ENCODE data around the gene PPARGC1A.

PPARGC1A gene

DNA sequence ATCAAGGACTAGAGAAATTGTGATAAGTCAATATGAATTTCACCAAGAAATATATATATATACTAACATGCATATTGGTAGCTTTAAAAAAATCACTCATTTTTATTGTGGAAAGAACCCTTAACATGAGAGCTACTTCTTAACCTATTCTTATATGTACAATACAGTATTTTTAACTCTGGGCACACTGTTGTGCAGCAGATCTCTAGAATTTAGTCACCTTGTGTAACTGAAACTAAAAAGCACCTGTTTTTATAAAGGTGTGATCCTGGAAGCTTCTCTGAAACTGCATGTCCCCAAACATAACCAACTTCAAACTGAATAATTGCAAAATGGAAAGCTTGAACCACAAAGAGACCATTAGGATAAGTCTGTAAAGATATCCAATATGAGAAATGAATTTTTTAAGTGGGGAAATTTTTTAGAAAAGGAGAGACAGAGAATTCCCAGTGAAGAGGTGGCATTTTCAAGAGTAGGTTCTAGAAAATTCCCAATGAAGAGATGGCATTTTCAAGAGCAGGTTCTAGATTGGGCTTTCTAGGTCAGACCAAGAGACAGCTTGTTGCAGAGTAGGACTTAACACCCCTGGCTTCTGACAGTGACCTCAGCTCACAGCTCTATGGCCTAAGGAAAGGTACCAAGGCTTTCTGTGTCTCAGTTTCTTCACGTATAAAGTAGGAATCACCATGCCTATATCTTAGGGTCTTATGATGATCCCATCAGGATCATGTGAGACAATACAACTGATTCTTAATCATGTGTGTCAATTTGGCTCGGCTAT, 22.0 kb upstream of the PPARGC1A start:
- no peak for DNase-seq (ENCODE audit: low read depth in 2 of 2)

DNA sequence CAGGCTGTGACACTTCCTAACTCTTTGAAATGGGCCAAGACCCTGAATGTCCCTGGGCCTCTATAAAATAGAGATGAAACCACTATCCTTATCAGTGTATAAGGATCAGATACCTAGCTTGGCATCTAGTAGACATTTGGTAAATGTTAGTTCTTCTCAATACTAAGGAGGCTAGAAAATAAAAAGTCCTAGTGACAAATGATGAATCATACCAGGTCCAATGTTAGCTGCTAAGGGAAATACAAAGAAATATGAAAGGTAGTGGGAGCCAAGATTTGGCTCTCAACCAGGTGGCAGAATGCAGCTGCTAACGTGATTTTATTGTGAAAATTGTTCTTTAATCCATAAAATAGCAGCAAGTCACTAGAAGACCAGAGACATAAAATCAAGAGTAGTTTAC, 19.8 kb upstream of the PPARGC1A start:
- no peak for DNase-seq (ENCODE audit: low read depth in 2 of 2)

DNA sequence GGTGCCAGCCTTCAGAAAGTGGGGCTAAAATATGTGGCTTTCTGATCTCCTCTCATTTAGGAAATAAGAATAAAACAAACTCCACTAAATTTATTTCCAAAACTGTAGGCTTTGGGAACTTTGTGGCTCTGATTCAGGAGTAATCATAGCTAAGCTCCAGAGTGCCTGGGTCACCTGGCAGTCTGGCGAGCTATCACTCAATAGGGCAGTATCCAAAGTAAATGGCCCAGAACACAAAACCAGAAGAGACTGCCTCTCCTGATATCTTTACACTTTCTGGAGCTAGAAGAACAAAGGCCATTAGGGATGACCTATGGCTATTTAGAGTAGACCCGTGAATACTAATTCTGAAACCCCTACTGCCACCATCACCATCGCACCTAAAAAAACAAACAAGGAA, 17.0 kb upstream of the PPARGC1A start:
- no peak for DNase-seq (ENCODE audit: low read depth in 2 of 2)

DNA sequence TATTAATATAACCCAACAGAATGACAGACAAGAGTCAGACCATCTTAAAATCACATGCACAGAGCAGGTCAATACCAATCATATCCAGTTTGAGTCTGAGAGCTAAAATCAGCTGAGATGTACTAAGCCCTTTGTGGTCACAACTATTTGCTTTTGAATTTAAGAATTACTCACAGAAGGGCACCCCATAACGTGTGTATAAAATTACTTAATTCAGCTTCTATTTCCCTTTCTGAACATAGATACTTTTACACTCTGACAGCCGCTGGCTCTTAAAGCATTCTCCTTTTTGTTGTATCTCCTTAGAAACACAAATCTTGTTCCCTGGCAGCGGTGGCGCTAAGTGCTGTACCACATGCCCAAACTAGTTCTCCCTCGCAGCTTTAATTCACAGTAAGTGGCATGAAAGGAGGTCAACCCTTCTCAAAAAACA, 14.8 kb upstream of the PPARGC1A start:
- DNase-seq (ENCODE audit: low read depth in 2 of 2) = no peak

DNA sequence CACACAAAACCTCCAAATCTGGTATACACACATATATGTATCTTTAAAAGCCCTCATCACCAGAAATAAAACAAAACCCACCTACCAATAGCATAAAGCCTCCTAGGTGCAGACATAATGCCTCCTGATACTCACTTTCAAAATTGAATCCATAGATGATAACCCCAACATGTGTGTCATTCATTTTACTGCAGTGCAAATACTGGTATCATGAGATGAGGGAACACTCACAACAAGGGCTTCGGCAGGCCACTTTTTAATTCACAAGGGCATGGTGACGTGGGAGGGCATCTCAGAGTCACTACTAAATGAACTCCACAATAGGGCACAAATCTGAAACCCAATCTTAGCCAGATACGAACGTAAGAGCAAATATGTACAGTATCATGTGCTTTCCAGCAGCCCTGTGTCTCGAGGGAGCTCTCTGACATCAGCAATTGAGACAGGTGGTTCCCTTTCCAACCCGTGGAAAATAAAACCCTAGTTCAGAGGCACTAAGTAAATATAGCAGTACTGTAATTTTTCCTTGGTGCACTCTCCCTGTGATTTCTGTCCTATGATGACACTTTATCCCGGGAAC, 14.1 kb upstream of the PPARGC1A start:
- DNase-seq (ENCODE audit: low read depth in 2 of 2) = no peak

DNA sequence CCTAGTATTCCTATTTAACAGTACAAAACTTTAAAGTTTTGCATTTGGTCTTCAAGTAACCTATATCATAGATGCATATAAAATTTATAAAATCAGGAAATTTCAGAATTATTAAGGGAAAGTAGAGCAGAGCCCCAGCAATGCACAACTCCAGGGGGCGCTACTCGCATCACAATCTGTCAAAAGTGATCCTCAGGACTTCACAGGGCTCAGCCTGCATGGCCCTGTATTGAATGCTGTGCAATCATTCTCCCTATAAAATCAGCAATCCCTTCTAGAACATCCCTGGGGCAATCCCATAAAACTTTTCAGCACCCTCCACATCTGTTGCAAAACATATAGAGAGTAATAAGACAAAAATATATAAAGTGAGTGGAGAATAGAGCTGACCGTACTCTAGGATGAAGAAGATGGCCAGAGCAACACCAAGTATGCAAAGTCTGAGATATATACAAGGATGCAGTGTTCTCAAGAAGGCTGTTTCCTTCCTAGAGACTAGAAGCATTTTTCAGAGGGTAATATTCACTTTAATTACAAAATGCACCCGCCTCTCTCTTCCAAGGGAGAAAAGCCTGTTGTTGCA, 12.5 kb upstream of the PPARGC1A start:
- no peak for DNase-seq (ENCODE audit: low read depth in 2 of 2)

DNA sequence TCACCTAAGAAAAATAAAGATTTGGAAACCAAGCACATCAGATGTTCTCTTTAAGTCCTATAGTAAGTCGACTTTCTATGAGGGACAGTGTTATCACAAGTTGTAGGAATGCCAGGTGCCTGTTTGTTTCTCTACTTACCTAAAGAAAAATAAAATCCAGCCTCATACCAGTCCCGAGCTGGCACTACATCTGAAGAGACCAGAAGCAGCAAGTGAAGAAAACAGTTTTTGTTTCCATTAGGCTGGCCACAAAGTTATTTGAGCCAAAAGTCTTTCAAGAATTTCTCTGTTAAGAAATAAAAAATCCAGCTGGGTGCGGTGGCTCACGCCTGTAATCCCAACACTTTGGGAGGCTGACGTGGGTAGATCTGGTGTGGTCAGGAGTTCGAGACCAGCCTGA, 10.8 kb upstream of the PPARGC1A start:
- DNase-seq (ENCODE audit: low read depth in 2 of 2) = no peak

DNA sequence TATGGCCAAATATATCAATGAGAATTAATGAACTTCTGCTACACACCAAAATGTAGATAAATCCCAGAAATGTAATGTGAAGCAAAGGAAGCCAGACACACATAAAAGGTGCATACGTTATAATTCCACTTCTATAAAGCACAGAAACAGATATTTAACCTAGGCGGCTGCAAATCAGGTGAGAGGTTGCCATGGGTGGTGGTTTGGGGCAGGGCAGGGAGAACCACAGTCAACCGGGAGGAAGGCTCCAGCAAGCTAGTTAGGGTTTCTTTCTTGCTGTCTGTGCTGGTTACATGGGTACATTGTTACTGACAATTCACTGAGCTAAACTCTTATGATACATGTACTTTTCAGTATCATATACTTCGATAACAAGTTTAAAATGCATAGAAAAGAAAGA, 9.7 kb upstream of the PPARGC1A start:
- no peak for DNase-seq (ENCODE audit: low read depth in 2 of 2)

DNA sequence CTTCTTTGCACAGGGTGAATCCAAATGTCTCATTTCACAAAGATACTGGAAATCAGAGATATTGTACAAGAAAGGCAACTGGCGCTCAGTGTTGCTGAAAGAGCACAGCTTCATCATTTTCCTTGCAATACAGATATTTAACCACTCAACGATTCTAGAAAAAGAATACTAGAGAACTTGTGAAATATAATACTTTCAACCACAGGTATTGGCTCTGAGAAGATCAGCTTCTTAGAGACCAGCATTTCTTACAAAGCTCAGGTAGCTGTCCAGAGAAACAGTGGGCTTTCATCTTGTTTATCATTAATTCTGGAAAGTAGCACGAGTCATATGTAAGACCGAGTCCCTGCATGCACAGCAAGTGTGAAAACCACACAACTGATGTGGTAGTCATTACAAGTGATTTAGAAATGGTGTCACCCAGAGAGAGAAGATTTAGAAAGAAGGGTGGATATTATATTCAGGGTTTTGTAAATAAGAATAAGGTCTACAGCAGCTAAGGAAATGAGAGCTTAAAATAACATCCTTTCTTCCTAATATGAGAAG, 7.8 kb upstream of the PPARGC1A start:
- no peak for DNase-seq (ENCODE audit: low read depth in 2 of 2)

DNA sequence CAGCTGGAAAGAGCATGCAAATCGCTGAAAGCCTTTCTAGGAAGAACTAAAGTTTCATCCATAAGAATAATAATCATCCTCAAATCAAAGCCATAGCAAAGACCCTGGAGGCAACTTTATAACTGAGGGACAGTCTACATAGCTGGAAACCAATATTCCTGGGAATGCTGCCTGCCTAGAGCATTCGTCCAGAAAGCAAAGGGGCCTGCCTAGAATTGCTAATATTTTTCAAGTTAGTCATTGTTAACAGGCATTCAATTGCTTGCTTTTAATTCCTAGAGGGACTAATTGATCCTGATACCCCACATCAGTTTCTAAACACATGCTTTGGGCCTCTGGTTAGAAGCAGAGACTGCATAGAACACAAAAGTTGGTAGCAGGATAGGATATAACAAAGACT, 4.2 kb upstream of the PPARGC1A start:
- no peak for DNase-seq (ENCODE audit: low read depth in 2 of 2)

DNA sequence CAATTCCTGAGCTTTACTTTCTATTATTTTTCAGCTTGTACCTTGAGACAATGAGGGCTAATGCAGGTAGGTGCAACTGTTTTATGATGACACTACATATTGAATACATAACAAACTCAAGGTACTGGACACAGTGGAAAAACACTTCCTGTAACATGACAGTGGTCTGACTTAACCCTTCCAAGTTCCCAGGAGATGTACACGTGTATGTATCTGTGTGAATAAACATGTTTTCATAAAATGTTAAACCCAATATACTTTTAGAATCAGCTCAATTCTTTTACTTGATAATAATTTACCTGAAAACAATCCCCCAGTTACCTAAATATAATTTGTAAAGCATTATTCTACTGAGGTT, 1.2 kb upstream of the PPARGC1A start:
- no peak for DNase-seq (ENCODE audit: low read depth in 2 of 2)

DNA sequence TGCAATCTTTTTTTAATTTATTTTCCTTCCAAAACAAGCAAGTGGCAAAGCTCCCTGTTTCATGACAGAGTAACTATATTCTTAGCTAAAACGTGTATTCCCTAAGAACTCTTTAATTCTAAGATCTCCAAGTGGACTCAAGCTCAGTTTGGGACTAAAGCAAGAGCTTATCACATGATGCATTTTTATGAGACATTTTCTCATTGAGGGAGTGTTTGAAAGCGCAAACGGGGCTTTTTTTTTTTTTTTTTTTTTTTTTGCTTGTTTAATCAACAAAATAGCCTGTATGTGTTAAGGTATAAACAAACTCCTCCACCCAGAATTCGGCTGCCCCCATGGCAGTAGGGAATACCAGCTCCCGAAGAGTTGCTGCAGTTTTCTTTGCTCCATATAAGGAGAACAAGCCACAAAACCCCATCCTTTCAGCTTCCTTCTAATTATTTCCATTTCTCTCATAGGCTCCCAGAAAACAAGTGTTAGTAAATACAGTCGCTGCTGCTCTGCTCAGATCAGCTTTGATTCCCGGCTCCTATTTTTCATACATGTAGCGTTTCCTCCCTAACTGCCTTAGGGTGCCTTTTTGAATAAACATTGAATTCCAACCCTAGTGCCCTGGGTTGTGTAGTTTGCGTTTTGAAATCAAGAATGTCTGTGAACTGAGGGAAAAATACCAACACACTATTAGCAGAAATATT, 669 bp upstream of the PPARGC1A start:
- DNase-seq (ENCODE audit: low read depth in 2 of 2) = no peak

DNA sequence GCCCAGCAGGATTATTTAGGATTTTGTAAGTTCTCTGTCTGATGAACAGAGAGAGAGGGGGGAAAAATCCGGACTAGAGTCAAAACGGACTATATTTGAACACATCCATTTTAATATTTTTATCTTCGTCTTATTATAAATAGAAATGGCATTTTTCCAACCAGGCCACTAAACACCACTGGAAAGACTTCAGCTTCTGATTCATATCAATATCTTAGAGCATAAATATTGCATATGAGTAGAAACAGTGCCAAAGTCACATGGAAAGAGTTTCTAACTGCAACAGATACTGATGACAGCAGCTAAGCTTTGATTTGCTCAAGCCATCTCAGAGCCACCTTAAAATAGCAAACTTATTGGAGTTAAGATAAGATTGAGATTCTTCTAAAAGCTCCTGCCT, 456 bp downstream of the PPARGC1A start:
- DNase-seq (ENCODE audit: low read depth in 2 of 2) = no peak

DNA sequence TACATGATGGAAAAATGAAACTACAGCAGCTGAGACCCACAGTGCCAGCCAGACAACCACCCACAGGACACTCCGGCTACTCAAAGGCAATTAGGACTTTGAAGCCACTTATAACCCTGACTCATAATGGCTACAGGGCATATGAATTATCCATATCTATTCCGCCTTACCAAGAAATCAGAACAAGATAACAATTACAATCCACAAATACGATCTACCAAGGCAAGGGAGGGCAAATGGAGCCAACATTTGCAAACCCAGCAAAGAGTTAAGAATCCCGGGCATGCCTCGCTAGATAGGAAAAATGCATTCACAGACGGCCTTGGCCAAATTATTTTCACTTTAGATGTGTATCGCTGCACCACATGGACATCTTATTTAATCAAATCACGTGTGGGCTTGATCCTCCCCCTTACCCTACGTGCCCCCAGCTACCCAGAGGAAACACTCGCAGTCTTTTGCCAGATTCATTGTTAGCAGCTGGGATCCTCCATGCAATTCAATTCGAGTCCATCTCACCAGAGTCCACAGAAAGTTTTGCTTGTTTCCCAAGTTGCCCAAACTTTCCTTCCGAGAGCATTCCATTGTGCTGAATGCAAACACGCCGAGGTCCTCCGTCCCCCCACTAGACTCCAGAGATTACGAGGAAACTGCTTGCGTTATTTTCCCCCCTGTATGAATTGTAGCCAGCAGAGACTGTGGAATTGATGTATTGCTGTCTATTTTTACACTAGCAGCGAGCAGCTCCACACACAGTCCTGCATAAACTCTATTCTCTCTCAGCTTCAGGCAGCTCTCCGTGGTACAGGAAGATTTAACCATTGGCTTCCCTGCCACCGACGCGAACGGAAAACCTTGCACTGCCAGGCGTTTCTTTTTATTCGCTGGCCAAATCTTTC, 1.2 kb downstream of the PPARGC1A start:
- no peak for DNase-seq (ENCODE audit: low read depth in 2 of 2)

DNA sequence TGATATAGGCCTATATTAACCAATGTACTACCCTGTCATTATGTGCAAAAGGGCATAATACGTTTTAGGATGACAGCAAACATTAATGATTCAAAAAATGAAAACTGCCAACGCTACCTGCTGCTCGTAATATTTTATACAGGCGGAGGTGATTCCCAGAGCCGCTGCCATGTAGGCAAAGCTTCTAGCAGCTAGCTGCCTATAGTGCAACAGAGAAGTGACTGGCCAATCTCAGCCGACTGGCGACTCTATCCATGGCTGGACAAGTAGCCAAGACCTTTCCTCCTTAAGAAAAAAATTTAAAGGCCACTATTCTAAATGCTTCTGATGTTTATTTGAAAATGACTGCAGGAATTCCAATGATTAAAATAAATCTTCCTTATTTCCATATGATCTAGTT, 1.9 kb downstream of the PPARGC1A start:
- DNase-seq (ENCODE audit: low read depth in 2 of 2) = no peak

DNA sequence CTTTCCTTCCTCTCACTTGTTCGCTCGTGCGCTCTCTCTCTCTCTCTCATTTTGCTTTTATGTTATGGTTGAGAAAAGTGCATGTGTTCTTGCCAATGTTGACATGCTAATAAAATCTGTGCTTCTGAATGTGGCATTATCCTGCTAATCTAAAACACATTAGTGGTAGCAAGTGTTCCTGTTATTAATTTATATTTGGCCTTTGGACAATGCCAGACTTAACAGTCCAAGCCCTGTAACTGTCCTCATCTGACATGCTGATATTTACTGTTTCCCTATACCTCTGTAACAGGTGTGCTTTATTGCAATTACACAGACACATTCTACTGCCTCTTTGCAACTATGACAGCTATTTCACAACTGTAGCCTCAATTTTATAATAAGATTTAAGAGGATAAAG, 2.7 kb downstream of the PPARGC1A start:
- DNase-seq (ENCODE audit: low read depth in 2 of 2) = no peak

DNA sequence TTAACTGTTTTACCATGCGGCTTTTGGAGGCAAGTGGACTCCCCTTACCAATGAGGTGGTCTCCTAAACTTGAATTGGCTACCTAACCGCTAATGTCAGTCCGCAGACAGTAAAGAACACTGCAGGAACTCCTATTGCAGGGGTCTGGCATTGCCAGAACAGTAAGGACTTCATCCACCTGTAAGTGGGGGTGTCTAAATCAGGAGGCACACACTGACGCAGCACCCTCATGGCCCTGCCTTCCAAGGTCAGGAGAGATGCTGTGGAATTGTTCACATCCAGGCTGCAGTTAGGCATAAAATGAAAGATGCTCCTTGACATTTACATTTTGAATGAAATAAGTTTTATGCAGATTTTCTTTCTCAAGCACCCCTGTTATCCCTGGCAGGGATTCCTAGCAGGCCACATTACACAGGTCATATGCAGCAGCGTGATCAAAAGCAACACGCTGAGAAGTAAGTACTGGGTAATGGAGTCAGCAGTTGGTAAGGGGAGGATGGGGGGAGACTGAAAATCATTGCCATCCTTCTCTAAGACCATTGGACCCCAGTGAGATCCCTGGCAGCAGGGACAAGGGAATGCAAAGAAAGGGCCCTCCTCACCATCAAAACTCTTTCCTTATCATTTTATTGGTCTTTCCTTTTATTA, 3.8 kb downstream of the PPARGC1A start:
- DNase-seq (ENCODE audit: low read depth in 2 of 2) = no peak

DNA sequence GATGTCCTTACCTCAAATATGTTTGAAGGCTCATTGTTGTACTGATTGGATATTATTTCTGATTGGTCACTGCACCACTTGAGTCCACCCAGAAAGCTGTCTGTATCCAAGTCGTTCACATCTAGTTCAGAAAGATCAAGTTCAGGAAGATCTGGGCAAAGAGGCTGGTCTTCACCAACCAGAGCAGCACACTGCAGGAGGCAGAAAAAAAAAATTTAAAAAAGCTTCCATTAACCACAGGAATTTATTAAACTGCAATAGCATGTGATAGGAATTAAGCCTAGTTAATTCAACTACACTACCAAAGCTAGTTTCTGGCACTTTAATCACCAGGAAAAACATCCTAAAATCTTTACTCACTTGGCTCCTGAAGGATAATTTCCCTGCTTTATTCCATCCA, 5.1 kb downstream of the PPARGC1A start:
- no peak for DNase-seq (ENCODE audit: low read depth in 2 of 2)

DNA sequence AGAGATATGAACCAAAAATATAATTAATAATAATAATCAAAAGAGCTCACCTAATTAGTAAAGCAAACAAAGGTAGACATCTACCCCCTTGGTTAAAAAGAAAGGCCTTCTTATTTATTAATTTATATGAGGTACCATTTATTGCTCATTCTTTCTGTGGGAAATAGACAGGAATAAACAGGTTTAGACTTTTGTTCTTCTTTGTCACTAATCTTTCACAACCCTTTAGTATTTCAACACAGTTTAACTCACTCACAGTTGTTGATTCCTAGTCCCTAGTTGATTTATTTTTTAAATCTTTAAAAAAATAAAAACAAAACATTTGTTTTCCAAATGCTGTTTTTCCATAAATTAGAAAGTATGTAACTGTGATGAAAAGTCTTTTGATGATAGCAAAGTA, 5.6 kb downstream of the PPARGC1A start:
- DNase-seq (ENCODE audit: low read depth in 2 of 2) = no peak

DNA sequence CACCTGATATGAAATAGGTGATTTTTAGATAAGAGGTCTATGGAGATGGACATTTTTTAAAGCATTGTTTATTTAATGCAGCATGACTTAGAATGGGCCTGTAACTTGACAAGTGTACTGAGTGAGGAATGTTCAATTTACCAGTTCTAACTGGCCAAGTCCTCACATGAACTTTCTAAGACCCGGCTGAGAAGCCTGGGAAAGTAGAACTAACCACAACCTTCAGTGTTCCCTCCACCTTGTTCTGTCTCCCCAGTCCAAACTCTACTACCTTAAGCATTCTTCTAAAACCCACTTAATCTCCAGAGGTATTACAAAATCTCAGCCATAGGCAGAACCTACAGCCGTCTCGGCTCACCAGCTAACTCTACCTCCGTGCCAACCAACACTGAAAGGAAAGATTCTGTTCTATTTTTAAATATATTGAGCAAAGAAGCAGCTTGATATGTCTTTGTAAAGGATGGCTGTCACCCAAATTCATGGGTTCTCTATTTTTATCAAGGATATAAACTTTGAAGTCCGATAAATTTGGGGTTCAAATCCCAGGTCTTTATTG, 6.8 kb downstream of the PPARGC1A start:
- no peak for DNase-seq (ENCODE audit: low read depth in 2 of 2)

All from activated CD8-positive, alpha-beta memory T cell treated with anti-CD3 and anti-CD28 coated beads for 4 hours (primary cell).